ENCODE measurements around the gene KRT5. TPM values are rescaled to one million over a fixed set of nuclear protein-coding genes. Genes with fewer than 3 reads are reported as not detected.
A peak's percentile ranks its signal among the peaks of the same experiment; 100 is the strongest.

Gene KRT5
- total RNA-seq, 2 donors from 2014 or later: 0.52 to 2.0 TPM

GRCh38 chr12:52499806-52500560 is 20.2 kb downstream of the KRT5 start:
- no peaks in the 10 kb centered on the region for H3K27me3 ChIP-seq
- TF ChIP-seq POLR2A (IDR thresholded peaks at IDR 0.05) (no peak), CTCF (IDR thresholded peaks at IDR 0.05) (no peak)
- H3K9me3 ChIP-seq: no peaks in the 10 kb centered on the region
- intact Hi-C loops (cut with DNase I): no loop called here
- WGBS, 2 donors: 71% methylated on average over 5 of the region's 5 CpGs
- H3K4me1 ChIP-seq: no peaks in the 10 kb centered on the region
- DNase-seq (no peak), ATAC-seq (no peak)
- H3K4me3 ChIP-seq: no peak overlapping the region
- no peaks in the 10 kb centered on the region for H3K36me3 ChIP-seq (replicated peaks in 1 of 2; ENCODE audit: insufficient read depth in 1 of 2, low read depth in 2 of 2)
- no peak overlapping the region for H3K27ac ChIP-seq

- Histone ChIP-seq H3K9me3 (no peaks in the 10 kb centered on the region), H3K27me3 (no peaks in the 10 kb centered on the region), H3K4me3 (no peak overlapping the region), H3K36me3 (replicated peaks in 1 of 2; ENCODE audit: insufficient read depth in 1 of 2, low read depth in 2 of 2) (no peaks in the 10 kb centered on the region), H3K27ac (no peak overlapping the region), H3K4me1 (no peaks in the 10 kb centered on the region)
- intact Hi-C loops (cut with DNase I): no loop called here
- TF ChIP-seq POLR2A (IDR thresholded peaks at IDR 0.05) (no peak), CTCF (IDR thresholded peaks at IDR 0.05) (no peak)
- ATAC-seq (no peak), DNase-seq (no peak)
- 35 to 85% methylated on average over 1 of the region's 1 CpG for WGBS, 2 donors
These were observed 21.2 kb downstream of the KRT5 start for GRCh38 chr12:52498946-52499345.

- Histone ChIP-seq H3K4me1 (no peaks in the 10 kb centered on the region), H3K27me3 (no peaks in the 10 kb centered on the region), H3K4me3 (no peak overlapping the region), H3K27ac (no peak overlapping the region), H3K36me3 (replicated peaks in 1 of 2; ENCODE audit: insufficient read depth in 1 of 2, low read depth in 2 of 2) (no peaks in the 10 kb centered on the region), H3K9me3 (no peaks in the 10 kb centered on the region)
- intact Hi-C loops (cut with DNase I): no loop called here
- 81 to 83% methylated on average over 7 of the region's 7 CpGs for WGBS, 2 donors
- ATAC-seq: no peak
- DNase-seq: no peak
- TF ChIP-seq CTCF (IDR thresholded peaks at IDR 0.05) (no peak), POLR2A (IDR thresholded peaks at IDR 0.05) (no peak)
These were observed 22.2 kb downstream of the KRT5 start for GRCh38 chr12:52497975-52498374.

- 82 to 85% methylated on average over 4 of the region's 4 CpGs for WGBS, 2 donors
- Histone ChIP-seq H3K27ac (no peak overlapping the region), H3K4me3 (no peak overlapping the region), H3K27me3 (no peaks in the 10 kb centered on the region), H3K4me1 (no peaks in the 10 kb centered on the region), H3K36me3 (replicated peaks in 1 of 2; ENCODE audit: insufficient read depth in 1 of 2, low read depth in 2 of 2) (no peaks in the 10 kb centered on the region), H3K9me3 (no peaks in the 10 kb centered on the region)
- DNase-seq (peak in 1 of 4 donors; percentile 6), ATAC-seq (no peak)
- no peak for TF ChIP-seq CTCF (IDR thresholded peaks at IDR 0.05)
- no peak for TF ChIP-seq POLR2A (IDR thresholded peaks at IDR 0.05)
- intact Hi-C loops (cut with DNase I): no loop called here
These were observed 23.6 kb downstream of the KRT5 start for GRCh38 chr12:52496590-52497071.

DNA sequence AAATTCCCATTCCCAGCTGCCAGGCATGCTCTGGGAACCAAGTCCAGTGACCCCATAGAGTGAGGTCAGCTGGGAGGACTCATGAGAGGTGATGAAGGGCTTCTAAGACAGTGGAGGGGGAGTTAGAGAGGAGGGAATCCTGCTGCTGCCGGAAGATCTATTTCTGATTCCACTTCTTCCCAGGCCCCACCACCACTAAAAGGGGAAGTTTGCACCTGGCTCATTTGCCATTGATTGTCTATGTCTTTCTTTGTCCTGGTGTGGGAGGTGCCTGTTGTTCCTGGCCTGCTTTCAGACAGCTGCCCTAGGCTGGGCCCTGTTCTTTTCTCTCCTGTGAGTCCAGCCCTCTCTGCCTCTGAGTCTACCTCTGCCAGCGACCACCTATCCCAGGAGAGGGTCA is 24.1 kb downstream of the KRT5 start:
- Histone ChIP-seq H3K4me1 (no peaks in the 10 kb centered on the region), H3K27ac (no peak overlapping the region), H3K27me3 (no peaks in the 10 kb centered on the region), H3K9me3 (no peaks in the 10 kb centered on the region), H3K36me3 (replicated peaks in 1 of 2; ENCODE audit: insufficient read depth in 1 of 2, low read depth in 2 of 2) (no peaks in the 10 kb centered on the region), H3K4me3 (no peak overlapping the region)
- WGBS, 2 donors: 34 to 65% methylated on average over 2 of the region's 2 CpGs
- ATAC-seq (no peak), DNase-seq (no peak)
- TF ChIP-seq CTCF (IDR thresholded peaks at IDR 0.05): no peak
- intact Hi-C loops (cut with DNase I): no loop called here

Data from body of pancreas (tissue), 4 donors.